ENCODE measurements around the gene RORC.

GRCh38 chr1:151846686-151847237, 15.2 kb upstream of the RORC start:
- TF ChIP-seq CTCF (IDR thresholded peaks at IDR 0.05; ENCODE audit: low read depth, low read length) = no peak
- no peak for TF ChIP-seq POLR2A (IDR thresholded peaks at IDR 0.05; ENCODE audit: extremely low read depth, insufficient read length)
- TF ChIP-seq MAX (IDR thresholded peaks at IDR 0.05; ENCODE audit: low read depth, low read length) = no peak
- no peak for TF ChIP-seq MYC (IDR thresholded peaks at IDR 0.05; ENCODE audit: low read depth, low read length)
